Mesenchymal stem cell (in vitro differentiated cells and primary cell): ENCODE data around the gene WDR64.

Experiments
- DNase-seq: peaks from one replicate; pipeline ENCODE4 v3.0.0-alpha.2; 2013
- H2AFZ ChIP-seq: one replicate; pipeline ENCODE4 v1.6.1; 2013; ENCODE audit warnings: low read depth, mild to moderate bottlenecking, control low read depth, inconsistent platforms, low read length, moderate library complexity
- H2AK5ac ChIP-seq: 2 replicates; pipeline ENCODE4 v1.6.1; 2013; ENCODE audit warnings: low read length, moderate library complexity, mild to moderate bottlenecking, inconsistent platforms; ENCODE audit not compliant: severe bottlenecking
- H2BK120ac ChIP-seq: one replicate; pipeline ENCODE4 v1.6.1; 2013; ENCODE audit warnings: low read depth, mild to moderate bottlenecking, inconsistent platforms, low read length, moderate library complexity
- H2BK12ac ChIP-seq, 2 experiments: one replicate each; pipeline ENCODE4 v1.6.1; 2013; ENCODE audit warnings: inconsistent platforms in 2 of 2, low read length in 2 of 2, mild to moderate bottlenecking in 2 of 2, moderate library complexity in 2 of 2, control low read depth in 1 of 2
- H2BK15ac ChIP-seq: one replicate; pipeline ENCODE4 v1.6.1; 2013; ENCODE audit warnings: mild to moderate bottlenecking, low read depth, inconsistent platforms; ENCODE audit not compliant: poor library complexity, severe bottlenecking
- H2BK5ac ChIP-seq: 2 replicates; pipeline ENCODE4 v1.6.1; 2013; ENCODE audit warnings: low read depth, mild to moderate bottlenecking, low read length, control low read depth, inconsistent platforms; ENCODE audit not compliant: poor library complexity, severe bottlenecking
- H3K14ac ChIP-seq, 2 experiments: one replicate each; pipeline ENCODE4 v1.6.1; 2013; ENCODE audit warnings: inconsistent platforms in 2 of 2, low read length in 2 of 2, control low read depth in 1 of 2, mild to moderate bottlenecking in 1 of 2, moderate library complexity in 1 of 2
- H3K18ac ChIP-seq, 2 experiments: one replicate each; pipeline ENCODE4 v1.6.1; 2013; ENCODE audit warnings: inconsistent platforms in 2 of 2, low read length in 2 of 2, control low read depth in 1 of 2, low read depth in 1 of 2, mild to moderate bottlenecking in 1 of 2
- H3K23ac ChIP-seq, 2 experiments: one replicate each; pipeline ENCODE4 v1.6.1; 2013; ENCODE audit warnings: inconsistent platforms in 2 of 2, low read length in 2 of 2, mild to moderate bottlenecking in 2 of 2, moderate library complexity in 2 of 2, control low read depth in 1 of 2
- H3K27ac ChIP-seq: 2 replicates; pipeline ENCODE4 v1.5.1; 2013; ENCODE audit warnings: mild to moderate bottlenecking, moderate library complexity, low read length, control low read depth, inconsistent platforms; ENCODE audit not compliant: poor library complexity, severe bottlenecking
- H3K27me3 ChIP-seq, 2 experiments: 2 replicates each; pipeline versions ENCODE4 v1.6.1 to v1.7.0; 2013; ENCODE audit warnings: low read length in 2 of 2, mild to moderate bottlenecking in 2 of 2, moderate library complexity in 2 of 2, control low read depth in 1 of 2, inconsistent platforms in 1 of 2; ENCODE audit not compliant: control insufficient read depth in 1 of 2, insufficient read depth in 1 of 2
- H3K36me3 ChIP-seq, 2 experiments: 2 replicates each; pipeline versions ENCODE4 v1.6.1 to v1.7.0; 2013; ENCODE audit warnings: low read length in 2 of 2, control low read depth in 1 of 2, inconsistent platforms in 1 of 2, low read depth in 1 of 2, mild to moderate bottlenecking in 1 of 2; ENCODE audit not compliant: insufficient read depth in 2 of 2, control insufficient read depth in 1 of 2
- H3K4ac ChIP-seq, 2 experiments: one replicate each; pipeline ENCODE4 v1.6.1; 2013; ENCODE audit warnings: inconsistent platforms in 2 of 2, low read length in 2 of 2, mild to moderate bottlenecking in 2 of 2, moderate library complexity in 2 of 2, control low read depth in 1 of 2, low read depth in 1 of 2
- H3K4me1 ChIP-seq: 2 replicates; pipeline ENCODE4 v1.6.1; 2013; ENCODE audit warnings: low read depth, low read length, control low read depth; ENCODE audit not compliant: control insufficient read depth, insufficient read depth
- H3K4me2 ChIP-seq: 2 replicates; pipeline ENCODE4 v1.6.1; 2013; ENCODE audit warnings: low read length, mild to moderate bottlenecking, inconsistent platforms; ENCODE audit not compliant: poor library complexity, severe bottlenecking
- H3K4me3 ChIP-seq, 2 experiments: 2 replicates each; pipeline versions ENCODE4 v1.5.1 to v1.7.0; 2013; ENCODE audit warnings: low read length in 2 of 2, mild to moderate bottlenecking in 2 of 2, control low read depth in 1 of 2, low read depth in 1 of 2; ENCODE audit not compliant: insufficient read depth in 1 of 2
- H3K79me1 ChIP-seq: replicated peaks from 2 replicates; pipeline ENCODE4 v1.6.1; 2013; ENCODE audit warnings: mild to moderate bottlenecking, control low read depth, low read length, inconsistent platforms; ENCODE audit not compliant: poor library complexity, severe bottlenecking
- H3K9ac ChIP-seq: 2 replicates; pipeline ENCODE4 v1.7.0; 2013; ENCODE audit warnings: mild to moderate bottlenecking, low read length, moderate library complexity
- H3K9me3 ChIP-seq: 2 replicates; pipeline ENCODE4 v1.7.0; 2013; ENCODE audit warnings: mild to moderate bottlenecking, low read length; ENCODE audit not compliant: control insufficient read depth
- H4K8ac ChIP-seq: one replicate; pipeline ENCODE4 v1.6.1; 2013; ENCODE audit warnings: inconsistent platforms, mild to moderate bottlenecking, low read length, moderate library complexity
- H4K91ac ChIP-seq: one replicate; pipeline ENCODE4 v1.6.1; 2013; ENCODE audit warnings: mild to moderate bottlenecking, low read length, inconsistent platforms
- WGBS: methylation state at CpG from one replicate; pipeline ENCODE4 v1.1.7; 2013; ENCODE audit warnings: mixed read lengths; 5-methylcytosine and 5-hydroxymethylcytosine counted together

Gene WDR64

GRCh38 chr1:241666419-241666818 is 14.3 kb downstream of the WDR64 start:
- Histone ChIP-seq H2BK5ac (no peak overlapping the region), H3K27ac (no peak overlapping the region), H3K4ac (no peak overlapping the region), H3K4me3 (no peak overlapping the region), H2AK5ac (no peak overlapping the region), H4K91ac (no peak overlapping the region), H3K23ac (no peak overlapping the region), H3K79me1 (no peaks in the 10 kb centered on the region), H3K4me1 (no peaks in the 10 kb centered on the region), H2BK120ac (no peak overlapping the region), H4K8ac (no peak overlapping the region), H2BK12ac (no peak overlapping the region), H2AFZ (no peak overlapping the region), H3K27me3 (no peaks in the 10 kb centered on the region), H3K9ac (no peak overlapping the region), H3K18ac (no peak overlapping the region), H3K4me2 (no peak overlapping the region), H3K14ac (no peak overlapping the region), H2BK15ac (no peak overlapping the region), H3K9me3 (no peaks in the 10 kb centered on the region), H3K36me3 (no peaks in the 10 kb centered on the region)
- no peak for DNase-seq
- WGBS, result 100% methylated on average over 2 of the region's 3 CpGs

- no peak overlapping the region for H2BK15ac ChIP-seq
- H2BK5ac ChIP-seq, result no peak overlapping the region
- no peak for DNase-seq
- H2AFZ ChIP-seq, result no peak overlapping the region
- H3K79me1 ChIP-seq, result no peaks in the 10 kb centered on the region
- no CpG with 5 or more reads among the region's 1 CpG for WGBS
- H3K4me2 ChIP-seq, result no peak overlapping the region
- H3K27me3 ChIP-seq, result no peaks in the 10 kb centered on the region
- H3K36me3 ChIP-seq, result no peaks in the 10 kb centered on the region
- H2BK12ac ChIP-seq, result no peak overlapping the region
- no peak overlapping the region for H3K18ac ChIP-seq
- no peak overlapping the region for H2BK120ac ChIP-seq
- H4K91ac ChIP-seq, result no peak overlapping the region
- H3K9me3 ChIP-seq, result no peaks in the 10 kb centered on the region
- H3K23ac ChIP-seq, result no peak overlapping the region
- no peaks in the 10 kb centered on the region for H3K4me1 ChIP-seq
- no peak overlapping the region for H2AK5ac ChIP-seq
- no peak overlapping the region for H4K8ac ChIP-seq
- H3K27ac ChIP-seq, result no peak overlapping the region
- no peak overlapping the region for H3K9ac ChIP-seq
- no peak overlapping the region for H3K4me3 ChIP-seq
- H3K14ac ChIP-seq, result no peak overlapping the region
- H3K4ac ChIP-seq, result no peak overlapping the region
Measured at GRCh38 chr1:241672301-241672700, 20.2 kb downstream of the WDR64 start.

GRCh38 chr1:241674805-241675384 is 22.8 kb downstream of the WDR64 start:
- no peak overlapping the region for H3K4me2 ChIP-seq
- WGBS, result no CpG with 5 or more reads among the region's 1 CpG
- no peaks in the 10 kb centered on the region for H3K36me3 ChIP-seq
- no peak overlapping the region for H2BK120ac ChIP-seq
- no peak overlapping the region for H2BK15ac ChIP-seq
- H3K4ac ChIP-seq, result no peak overlapping the region
- H2BK5ac ChIP-seq, result no peak overlapping the region
- peaks cover 0 to 6% of the 10 kb centered on the region in 2 experiments for H3K27me3 ChIP-seq
- H3K9me3 ChIP-seq, result no peaks in the 10 kb centered on the region
- H2BK12ac ChIP-seq, result no peak overlapping the region
- H4K8ac ChIP-seq, result no peak overlapping the region
- H3K4me3 ChIP-seq, result no peak overlapping the region
- no peak overlapping the region for H3K18ac ChIP-seq
- DNase-seq, result no peak
- H3K79me1 ChIP-seq, result no peaks in the 10 kb centered on the region
- no peak overlapping the region for H2AK5ac ChIP-seq
- H3K4me1 ChIP-seq, result no peaks in the 10 kb centered on the region
- no peak overlapping the region for H3K9ac ChIP-seq
- no peak overlapping the region for H3K27ac ChIP-seq
- no peak overlapping the region for H3K14ac ChIP-seq
- H2AFZ ChIP-seq, result no peak overlapping the region
- no peak overlapping the region for H3K23ac ChIP-seq
- no peak overlapping the region for H4K91ac ChIP-seq

GRCh38 chr1:241675983-241676382 is 23.9 kb downstream of the WDR64 start:
- H2BK15ac ChIP-seq, result no peak overlapping the region
- no peak overlapping the region for H2AFZ ChIP-seq
- peaks cover 0 to 11% of the 10 kb centered on the region in 2 experiments for H3K27me3 ChIP-seq
- no peak overlapping the region for H3K27ac ChIP-seq
- H3K4me2 ChIP-seq, result peak overlapping the region; percentile 9
- no peak overlapping the region for H3K23ac ChIP-seq
- no peak overlapping the region for H2AK5ac ChIP-seq
- H4K8ac ChIP-seq, result no peak overlapping the region
- no peak overlapping the region for H3K9ac ChIP-seq
- H2BK5ac ChIP-seq, result no peak overlapping the region
- no peaks in the 10 kb centered on the region for H3K36me3 ChIP-seq
- no peak for DNase-seq
- no peak overlapping the region for H3K4ac ChIP-seq
- no peak overlapping the region for H3K18ac ChIP-seq
- H3K9me3 ChIP-seq, result no peaks in the 10 kb centered on the region
- H2BK120ac ChIP-seq, result no peak overlapping the region
- H3K4me3 ChIP-seq, result no peak overlapping the region
- H3K79me1 ChIP-seq, result no peaks in the 10 kb centered on the region
- H2BK12ac ChIP-seq, result no peak overlapping the region
- WGBS, result 56% methylated on average over 2 of the region's 4 CpGs
- H4K91ac ChIP-seq, result no peak overlapping the region
- H3K14ac ChIP-seq, result no peak overlapping the region
- no peaks in the 10 kb centered on the region for H3K4me1 ChIP-seq
